CD4-positive, alpha-beta T cell treated with Interleukin-17A for 4 hours (primary cell): ENCODE measurements around the gene RUNX1.
A peak's percentile ranks its signal among the peaks of the same experiment; 100 is the strongest.

ENCODE experiments used
- DNase-seq: peaks from one replicate; pipeline ENCODE4 v3.0.0-alpha.2; 2020; ENCODE audit warnings: mixed read lengths

Gene RUNX1

DNA sequence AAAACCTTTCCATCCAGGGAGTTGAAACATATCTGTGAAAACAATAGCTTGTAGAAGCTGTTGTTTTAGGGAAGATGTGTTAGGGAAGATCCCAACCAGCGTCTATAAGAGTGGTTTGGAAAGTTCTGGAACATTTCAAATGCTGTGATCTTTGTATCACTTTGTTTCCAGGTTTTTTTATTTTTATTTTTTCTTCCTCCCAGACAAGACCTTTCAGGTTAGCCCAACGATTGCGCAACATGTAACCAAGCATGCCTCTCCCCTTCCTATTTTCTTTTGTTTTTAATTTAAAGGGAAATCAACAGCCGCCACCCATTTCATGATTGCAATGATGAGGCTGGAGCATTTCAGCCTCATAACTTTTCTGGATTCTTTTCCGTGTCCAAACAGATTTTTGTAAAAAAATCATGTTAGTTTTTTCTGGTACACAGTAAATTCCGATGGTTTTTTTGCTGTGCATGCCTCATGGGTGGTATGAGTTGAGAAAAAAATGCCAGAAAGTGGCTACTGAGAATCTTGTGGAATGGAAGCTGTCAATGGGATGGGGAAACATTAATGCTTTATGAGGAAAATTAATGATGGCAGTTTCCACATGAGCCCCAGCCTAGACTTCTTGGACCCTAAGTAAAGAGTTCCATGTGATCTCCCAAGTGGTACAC, 109.3 kb downstream of the RUNX1 start:
- DNase-seq = no peak

- DNase-seq = no peak
Observed at GRCh38 chr21:34938089-34938764, 110.9 kb downstream of the RUNX1 start.

GRCh38 chr21:34936883-34937563, 112.1 kb downstream of the RUNX1 start:
- no peak for DNase-seq

- peak; percentile 35 for DNase-seq
Observed at GRCh38 chr21:34936371-34936789, 112.7 kb downstream of the RUNX1 start.

- peak; percentile 40 for DNase-seq
Observed at GRCh38 chr21:34935898-34936297, 113.2 kb downstream of the RUNX1 start.

- DNase-seq = peak; percentile 43
Observed at GRCh38 chr21:34935452-34935851, 113.7 kb downstream of the RUNX1 start.

DNA sequence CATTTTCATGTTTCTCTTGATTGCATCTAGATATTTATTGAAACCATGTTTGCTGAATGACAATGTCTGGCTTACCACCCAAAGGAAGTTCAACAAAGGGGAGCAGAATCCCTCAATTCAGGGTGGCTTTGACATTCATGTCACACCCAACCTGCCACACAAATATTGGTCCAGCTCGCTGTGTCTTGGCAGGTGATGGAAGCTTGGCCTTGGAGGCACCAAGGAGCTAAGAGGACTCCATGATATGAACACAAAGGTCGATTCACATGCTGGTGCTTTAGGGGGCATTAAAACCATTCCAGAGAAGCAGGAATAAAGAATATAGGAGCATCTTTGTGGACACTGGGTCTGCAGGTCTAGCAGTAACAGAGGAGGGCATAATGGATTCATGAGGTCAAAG, 114.8 kb downstream of the RUNX1 start:
- no peak for DNase-seq

DNA sequence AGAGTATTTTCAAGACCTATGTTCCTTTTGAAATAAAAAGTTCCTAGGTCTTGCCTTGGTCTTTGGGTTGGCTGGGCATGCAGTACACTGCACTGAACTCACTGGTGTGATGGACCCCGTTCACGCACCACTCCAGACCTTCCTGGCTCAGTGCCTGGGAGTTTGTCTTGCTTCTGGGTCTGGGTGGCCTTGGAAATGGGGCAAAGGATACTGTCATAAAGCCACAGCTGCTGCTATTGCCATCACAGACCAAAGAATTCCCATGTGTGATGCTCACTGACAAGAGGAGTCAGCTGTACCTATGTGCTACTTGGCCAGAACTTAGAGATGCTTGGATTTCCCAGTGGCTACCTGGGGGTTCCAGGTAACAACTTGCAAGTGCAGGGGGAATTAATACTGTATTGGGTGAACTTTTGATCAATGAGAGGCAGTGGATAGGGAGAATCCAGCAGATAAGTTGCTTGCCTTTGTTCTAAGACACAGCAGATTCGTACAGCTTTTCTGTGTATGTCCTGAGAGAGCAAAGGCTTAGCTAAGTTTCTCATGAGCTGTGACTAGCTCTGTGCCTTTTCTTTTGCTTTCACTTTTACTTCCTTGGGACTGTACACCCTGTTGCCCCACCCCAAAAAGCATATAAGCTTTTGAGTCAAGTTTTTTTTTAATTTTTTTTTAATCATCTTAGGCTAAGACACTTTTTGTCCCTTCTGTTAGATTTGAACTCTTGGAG, 115.3 kb downstream of the RUNX1 start:
- DNase-seq = peak; percentile 45

- DNase-seq = no peak
Observed at GRCh38 chr21:34932233-34932632, 116.9 kb downstream of the RUNX1 start.

- no peak for DNase-seq
Observed at GRCh38 chr21:34930971-34931370, 118.1 kb downstream of the RUNX1 start.

- DNase-seq = no peak
Observed at GRCh38 chr21:34928637-34929036, 120.5 kb downstream of the RUNX1 start.

DNA sequence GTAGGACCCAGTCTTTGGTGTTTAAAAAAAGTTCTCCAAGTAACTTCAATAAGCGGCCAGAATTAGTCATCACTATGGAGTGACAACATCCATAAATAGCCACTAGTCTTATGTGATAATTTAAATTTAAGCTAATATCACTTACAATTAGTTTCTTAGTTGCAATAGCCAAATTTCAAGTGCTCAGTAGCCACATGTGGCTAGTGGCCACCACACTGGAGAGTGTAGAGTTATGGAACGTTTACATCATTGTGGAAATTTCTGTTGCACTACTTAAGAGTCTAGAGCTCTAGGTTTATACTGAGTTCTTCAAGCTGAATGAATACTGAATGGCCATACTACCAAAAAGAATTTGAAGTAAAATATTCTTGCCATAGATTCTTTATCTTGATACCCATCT, 121.1 kb downstream of the RUNX1 start:
- DNase-seq = no peak

DNA sequence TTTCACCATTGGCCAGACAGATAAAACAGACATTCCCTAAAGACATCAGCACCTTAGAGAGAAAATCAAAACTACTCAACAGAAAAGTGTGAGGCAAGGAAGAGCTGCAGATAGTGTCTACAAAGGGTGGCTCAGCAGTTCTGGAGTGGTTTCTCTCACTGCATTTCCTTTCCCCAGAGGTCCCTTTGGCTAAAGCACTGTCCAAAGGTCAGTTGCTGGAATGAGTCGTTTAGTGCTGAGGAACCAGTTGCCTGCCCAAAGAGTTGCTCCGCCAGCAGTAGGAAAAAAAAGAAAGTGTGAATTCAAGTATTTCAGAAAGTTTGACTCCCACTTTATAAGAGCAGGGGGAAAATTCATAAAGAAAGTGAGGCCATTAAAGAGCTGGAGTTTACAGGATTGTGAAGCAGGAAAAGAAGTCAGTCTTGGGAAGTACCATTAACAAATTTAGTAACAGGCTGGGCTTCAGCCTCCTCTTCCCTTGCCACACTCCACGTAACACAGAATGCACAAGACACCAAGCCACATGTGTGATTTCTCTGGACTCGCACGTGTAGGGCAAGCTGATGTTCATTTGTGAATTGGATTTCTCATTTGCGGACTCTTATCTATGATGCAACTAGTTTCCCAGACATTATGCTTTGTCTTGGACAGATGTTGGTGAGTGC, 122.2 kb downstream of the RUNX1 start:
- DNase-seq = no peak

- no peak for DNase-seq
Observed at GRCh38 chr21:34925597-34925996, 123.5 kb downstream of the RUNX1 start.

- no peak for DNase-seq
Observed at GRCh38 chr21:34924771-34925419, 124.2 kb downstream of the RUNX1 start.

GRCh38 chr21:34924194-34924593, 124.9 kb downstream of the RUNX1 start:
- DNase-seq = no peak

DNA sequence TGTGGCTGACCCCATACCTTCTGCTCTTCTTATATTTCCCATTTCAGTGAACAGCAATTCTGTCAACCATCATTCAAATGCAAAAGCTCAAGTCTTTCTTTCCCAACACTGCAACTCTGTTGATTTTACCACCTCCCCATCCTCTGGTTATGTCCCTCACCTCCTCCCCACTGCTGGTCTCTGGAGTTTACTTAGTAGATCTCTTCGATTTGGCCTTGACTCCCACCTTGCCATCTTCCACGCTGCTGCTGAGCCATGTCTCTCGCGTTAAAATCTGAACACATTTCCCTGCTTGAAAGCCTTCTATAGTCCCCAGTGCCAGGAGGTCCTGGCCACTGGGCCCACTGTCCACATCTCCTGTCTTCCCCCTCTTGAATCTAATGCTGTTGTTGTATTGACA, 125.5 kb downstream of the RUNX1 start:
- no peak for DNase-seq

DNA sequence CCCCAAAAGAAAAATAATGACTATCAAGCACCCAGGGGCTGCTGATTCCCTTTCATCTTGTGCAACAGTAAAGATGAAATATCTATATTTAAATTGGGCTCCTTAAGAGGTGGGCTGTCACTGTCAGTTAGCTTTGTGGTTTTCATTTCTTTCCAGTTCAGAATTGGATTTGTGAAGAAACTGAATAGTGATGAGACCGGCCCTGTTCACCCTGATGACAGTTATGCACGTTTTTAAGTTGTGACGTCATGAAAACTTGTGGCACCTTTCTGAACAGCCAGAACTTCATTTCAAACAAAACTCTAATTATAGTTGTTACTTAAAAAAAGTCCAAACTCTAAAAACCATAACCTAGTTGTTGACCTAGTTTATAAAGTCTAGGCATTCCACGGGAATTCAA, 125.9 kb downstream of the RUNX1 start:
- no peak for DNase-seq

DNA sequence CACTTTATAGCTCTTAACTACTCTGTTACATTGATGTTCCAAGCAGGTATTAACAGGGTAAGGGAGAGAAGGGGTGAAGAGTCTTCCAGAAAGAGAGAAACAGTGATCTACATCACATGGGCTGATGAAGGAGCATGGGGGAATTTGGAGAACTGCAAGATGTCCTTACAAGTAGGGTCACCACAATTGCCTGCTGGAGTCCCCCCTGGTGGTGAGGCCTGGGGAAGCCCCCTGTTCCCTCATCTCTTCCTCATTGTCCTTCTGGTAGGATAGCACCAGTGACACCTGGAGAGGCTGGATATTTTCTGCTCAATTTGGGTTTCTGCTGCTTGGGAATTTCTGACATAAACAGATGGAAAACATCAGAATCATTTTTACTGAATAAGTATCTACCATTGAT, 126.6 kb downstream of the RUNX1 start:
- no peak for DNase-seq

DNA sequence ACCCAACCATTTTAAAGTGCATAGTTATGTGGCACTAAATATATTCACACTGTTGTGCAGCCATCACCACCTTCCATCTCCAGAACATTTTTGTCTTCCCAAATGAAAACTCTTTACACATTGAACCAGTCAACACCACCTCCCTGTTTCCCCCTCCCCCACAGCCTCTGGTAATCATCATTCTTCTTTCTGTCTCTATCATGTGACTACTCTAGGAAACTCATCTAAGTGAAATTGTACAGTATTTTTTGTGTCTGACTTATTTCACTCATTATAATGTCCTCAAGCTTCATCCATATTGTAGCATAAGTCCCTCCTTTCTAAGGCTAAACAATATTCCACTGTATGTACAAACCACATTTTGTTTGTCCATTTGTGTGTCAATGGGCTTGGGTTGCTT, 128.0 kb downstream of the RUNX1 start:
- no peak for DNase-seq

GRCh38 chr21:34919406-34919805, 129.7 kb downstream of the RUNX1 start:
- DNase-seq = no peak

GRCh38 chr21:34916446-34916845, 132.7 kb downstream of the RUNX1 start:
- DNase-seq = no peak
